Measurements from ENCODE around the gene GLRX5. TPM values are rescaled to one million over a fixed set of nuclear protein-coding genes. Genes with fewer than 3 reads are reported as not detected.
A peak's percentile ranks its signal among the peaks of the same experiment; 100 is the strongest.

The GLRX5 gene
- total RNA-seq, 1 experiment from 2014 or later, result 68.8 TPM

DNA sequence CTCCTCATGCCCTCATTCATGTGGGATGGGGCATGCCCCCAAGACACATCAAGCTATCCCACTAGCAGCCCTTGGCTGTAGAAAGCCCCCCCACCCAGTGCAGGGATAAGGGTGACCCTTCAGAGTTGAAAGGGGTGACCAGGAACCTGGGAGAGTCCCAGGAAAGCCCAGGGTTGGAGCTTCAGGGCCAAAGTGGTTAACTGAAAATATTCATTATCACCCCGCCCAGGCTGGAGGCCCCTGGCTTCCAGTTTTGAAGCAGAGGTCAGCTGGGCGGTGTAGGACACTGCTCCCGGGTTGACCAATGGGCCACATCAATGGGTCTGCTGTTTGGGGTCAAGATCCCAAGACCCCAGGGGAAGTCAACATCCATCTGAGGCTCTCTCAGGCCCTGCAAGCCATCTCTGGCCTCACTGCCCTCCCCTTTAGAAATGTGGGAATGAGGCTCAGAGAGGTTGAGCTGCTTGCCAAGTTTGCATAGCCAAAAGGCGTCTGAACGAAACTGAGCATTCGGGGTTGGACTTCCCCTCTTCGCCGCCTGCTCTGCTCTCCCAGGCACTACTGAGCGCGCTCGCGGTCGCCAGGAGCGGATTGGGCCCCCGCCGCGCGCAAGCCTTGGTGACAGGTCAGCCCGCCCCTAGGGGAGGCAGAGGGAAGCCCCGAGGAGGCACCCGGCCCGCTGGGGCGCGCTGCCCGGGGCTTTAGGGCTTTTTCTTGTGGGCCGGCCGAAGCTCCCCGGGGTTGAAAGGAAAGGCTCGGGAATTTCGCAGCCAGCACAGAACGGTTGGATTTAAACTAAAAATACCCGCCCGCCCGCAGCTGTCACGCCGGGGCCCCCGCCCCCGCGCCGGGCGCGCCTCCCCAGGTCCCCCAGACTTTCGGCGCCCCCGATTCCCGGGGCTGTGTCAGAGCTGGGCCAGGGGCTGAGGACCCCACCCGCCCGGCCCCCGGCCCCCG, 19.0 kb upstream of the GLRX5 start:
- Histone ChIP-seq H3K27ac (ENCODE audit: low read depth, low read length, poor library complexity, severe bottlenecking) (peak overlapping the region; percentile 68), H3K27me3 (replicated peaks; ENCODE audit: insufficient read depth, low read depth, low read length, poor library complexity) (no peaks in the 10 kb centered on the region), H3K4me3 (ENCODE audit: low read depth, low read length, poor library complexity, severe bottlenecking) (peak overlapping the region; percentile 55), H3K36me3 (ENCODE audit: insufficient read depth, low read length, poor library complexity, severe bottlenecking) (no peaks in the 10 kb centered on the region), H3K9me3 (ENCODE audit: low read depth, low read length, poor library complexity, severe bottlenecking) (no peaks in the 10 kb centered on the region), H3K4me1 (ENCODE audit: insufficient read depth, low read length, poor library complexity, severe bottlenecking) (peaks cover 59% of the 10 kb centered on the region)
- peak; percentile 82 for DNase-seq (ENCODE audit: low spot score)
- no TSS peak for BruUV-seq (replicated peaks)
- intact Hi-C loops (cut with micrococcal nuclease; ENCODE audit: unreplicated experiment), result no loop called here
- no peak for TF ChIP-seq EZH2 (IDR thresholded peaks at IDR 0.05; ENCODE audit: borderline replicate concordance, low read depth, low read length, poor library complexity, severe bottlenecking)
- TF ChIP-seq, protein P1, sequence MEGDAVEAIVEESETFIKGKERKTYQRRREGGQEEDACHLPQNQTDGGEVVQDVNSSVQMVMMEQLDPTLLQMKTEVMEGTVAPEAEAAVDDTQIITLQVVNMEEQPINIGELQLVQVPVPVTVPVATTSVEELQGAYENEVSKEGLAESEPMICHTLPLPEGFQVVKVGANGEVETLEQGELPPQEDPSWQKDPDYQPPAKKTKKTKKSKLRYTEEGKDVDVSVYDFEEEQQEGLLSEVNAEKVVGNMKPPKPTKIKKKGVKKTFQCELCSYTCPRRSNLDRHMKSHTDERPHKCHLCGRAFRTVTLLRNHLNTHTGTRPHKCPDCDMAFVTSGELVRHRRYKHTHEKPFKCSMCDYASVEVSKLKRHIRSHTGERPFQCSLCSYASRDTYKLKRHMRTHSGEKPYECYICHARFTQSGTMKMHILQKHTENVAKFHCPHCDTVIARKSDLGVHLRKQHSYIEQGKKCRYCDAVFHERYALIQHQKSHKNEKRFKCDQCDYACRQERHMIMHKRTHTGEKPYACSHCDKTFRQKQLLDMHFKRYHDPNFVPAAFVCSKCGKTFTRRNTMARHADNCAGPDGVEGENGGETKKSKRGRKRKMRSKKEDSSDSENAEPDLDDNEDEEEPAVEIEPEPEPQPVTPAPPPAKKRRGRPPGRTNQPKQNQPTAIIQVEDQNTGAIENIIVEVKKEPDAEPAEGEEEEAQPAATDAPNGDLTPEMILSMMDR (conservative IDR thresholded peaks at IDR 0.05; ENCODE audit: low read depth, low read length), result peak; percentile 45
- POLR2A ChIA-PET (ENCODE audit: low non-redundant PET), result no interaction called here
- CTCF ChIA-PET, result no interaction called here

DNA sequence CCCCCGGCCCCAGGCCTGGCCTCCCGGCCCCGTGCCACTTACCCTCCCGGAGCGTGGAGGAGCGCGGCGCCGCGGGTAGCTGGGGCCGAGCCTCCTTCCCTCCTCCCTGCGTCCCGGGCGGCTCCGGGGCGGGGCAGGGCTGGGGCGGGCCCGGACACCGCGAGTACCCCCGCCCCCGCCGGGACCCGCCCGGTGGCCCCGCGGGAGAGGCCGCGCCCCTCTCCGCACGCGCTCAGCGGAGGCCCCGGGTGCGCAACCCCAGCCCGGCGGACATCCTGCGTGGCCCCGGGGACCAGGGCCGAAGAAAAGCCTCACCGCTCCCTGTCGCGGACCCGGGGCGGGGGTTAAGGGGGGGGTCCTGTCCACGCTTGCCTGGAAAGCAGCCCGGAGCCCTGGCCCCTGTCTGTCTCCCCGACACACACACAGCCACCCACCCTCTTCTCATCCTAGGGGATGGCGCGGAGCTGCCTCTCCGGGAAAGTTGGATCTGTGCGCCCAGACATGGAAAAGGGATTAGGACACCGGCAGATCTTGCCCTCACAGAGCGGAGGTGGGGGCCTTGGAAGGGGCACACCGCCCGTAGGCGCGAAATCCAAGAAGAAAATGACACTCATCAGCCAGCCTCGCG, 18.2 kb upstream of the GLRX5 start, which contains the start of gene SYNE3:
Gene SYNE3, minus strand, starts transcription at position 97 of the 628 bp plus-strand sequence. CDS start 40,829 bp downstream, outside the sequence.
- Histone ChIP-seq H3K4me3 (ENCODE audit: low read depth, low read length, poor library complexity, severe bottlenecking) (peak within 1 kb of the TSS; percentile 55), H3K27ac (ENCODE audit: low read depth, low read length, poor library complexity, severe bottlenecking) (peak within 1 kb of the TSS; percentile 68), H3K4me1 (ENCODE audit: insufficient read depth, low read length, poor library complexity, severe bottlenecking) (peaks cover 59% of the 10 kb centered on the region), H3K36me3 (ENCODE audit: insufficient read depth, low read length, poor library complexity, severe bottlenecking) (no peaks in the 10 kb centered on the region), H3K9me3 (ENCODE audit: low read depth, low read length, poor library complexity, severe bottlenecking) (no peaks in the 10 kb centered on the region), H3K27me3 (replicated peaks; ENCODE audit: insufficient read depth, low read depth, low read length, poor library complexity) (no peaks in the 10 kb centered on the region)
- intact Hi-C loops (cut with micrococcal nuclease; ENCODE audit: unreplicated experiment), result no loop called here
- no peak for TF ChIP-seq EZH2 (IDR thresholded peaks at IDR 0.05; ENCODE audit: borderline replicate concordance, low read depth, low read length, poor library complexity, severe bottlenecking)
- TF ChIP-seq, protein P1 (conservative IDR thresholded peaks at IDR 0.05; ENCODE audit: low read depth, low read length), result no peak
- no TSS peak for BruUV-seq (replicated peaks)
- peak; percentile 47 for DNase-seq (ENCODE audit: low spot score)
- POLR2A ChIA-PET (ENCODE audit: low non-redundant PET), result no interaction called here
- CTCF ChIA-PET, result no interaction called here

GRCh38 chr14:95518045-95518751, 16.7 kb upstream of the GLRX5 start:
- TF ChIP-seq EZH2 (IDR thresholded peaks at IDR 0.05; ENCODE audit: borderline replicate concordance, low read depth, low read length, poor library complexity, severe bottlenecking), result no peak
- TF ChIP-seq, protein P1 (conservative IDR thresholded peaks at IDR 0.05; ENCODE audit: low read depth, low read length), result no peak
- peaks cover 72% of the 10 kb centered on the region for H3K4me1 ChIP-seq (ENCODE audit: insufficient read depth, low read length, poor library complexity, severe bottlenecking)
- H3K27me3 ChIP-seq (replicated peaks; ENCODE audit: insufficient read depth, low read depth, low read length, poor library complexity), result no peaks in the 10 kb centered on the region
- no peak for DNase-seq (ENCODE audit: low spot score)
- ChIA-PET POLR2A (ENCODE audit: low non-redundant PET) (interaction anchor here (0.7 kb wide), 1 partner anchor 351 kb away, joined by 5 read pairs; no protein-coding TSS in a partner anchor), CTCF (interaction anchor here (1.3 kb wide), 1 partner anchor 9 kb away, joined by 3 read pairs; no protein-coding TSS in a partner anchor)
- no peaks in the 10 kb centered on the region for H3K9me3 ChIP-seq (ENCODE audit: low read depth, low read length, poor library complexity, severe bottlenecking)
- intact Hi-C loops (cut with micrococcal nuclease; ENCODE audit: unreplicated experiment), result no loop called here
- BruUV-seq (replicated peaks), result no TSS peak
- H3K4me3 ChIP-seq (ENCODE audit: low read depth, low read length, poor library complexity, severe bottlenecking), result no peak overlapping the region
- H3K27ac ChIP-seq (ENCODE audit: low read depth, low read length, poor library complexity, severe bottlenecking), result peak overlapping the region; percentile 87
- no peaks in the 10 kb centered on the region for H3K36me3 ChIP-seq (ENCODE audit: insufficient read depth, low read length, poor library complexity, severe bottlenecking)
